ENCODE measurements around the gene LHFPL3. TPM values are rescaled to one million over a fixed set of nuclear protein-coding genes. Genes with fewer than 3 reads are reported as not detected.

The LHFPL3 gene
- total RNA-seq, 1 donor from 2014 or later: not detected

GRCh38 chr7:104838537-104839299 lies 510.3 kb downstream of the LHFPL3 start:
- DNase-seq (ENCODE audit: low spot score): no peak

GRCh38 chr7:104839842-104840241 lies 511.4 kb downstream of the LHFPL3 start:
- no peak for DNase-seq (ENCODE audit: low spot score)

GRCh38 chr7:104841798-104842197 lies 513.4 kb downstream of the LHFPL3 start:
- no peak for DNase-seq (ENCODE audit: low spot score)

GRCh38 chr7:104843198-104843597 lies 514.8 kb downstream of the LHFPL3 start:
- no peak for DNase-seq (ENCODE audit: low spot score)

- no peak for DNase-seq (ENCODE audit: low spot score)
Observed at GRCh38 chr7:104845557-104845956, 517.2 kb downstream of the LHFPL3 start.

DNA sequence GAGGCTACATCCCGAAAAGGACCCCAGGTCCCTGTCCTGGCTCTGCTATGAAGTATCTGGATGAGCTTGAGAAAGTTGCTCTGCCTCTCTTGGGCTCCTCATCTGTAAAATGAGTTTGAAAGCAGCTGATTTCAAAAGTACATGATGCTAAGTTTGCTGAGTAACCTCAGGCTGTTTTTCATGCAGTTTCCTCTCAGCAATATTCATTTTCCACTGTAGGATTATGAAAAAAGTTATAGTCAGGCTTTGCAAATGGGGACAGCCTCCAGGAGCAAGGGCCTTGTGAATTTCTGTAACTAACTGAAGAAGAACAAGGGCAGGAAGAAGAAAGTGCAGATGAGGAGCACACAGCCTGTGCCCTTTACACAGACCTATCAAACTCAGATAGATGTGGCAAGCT lies 518.3 kb downstream of the LHFPL3 start:
- DNase-seq (ENCODE audit: low spot score): no peak

GRCh38 chr7:104848138-104848990 lies 520.0 kb downstream of the LHFPL3 start:
- no peak for DNase-seq (ENCODE audit: low spot score)

- no peak for DNase-seq (ENCODE audit: low spot score)
Observed at GRCh38 chr7:104850374-104850773, 522.0 kb downstream of the LHFPL3 start.

DNA sequence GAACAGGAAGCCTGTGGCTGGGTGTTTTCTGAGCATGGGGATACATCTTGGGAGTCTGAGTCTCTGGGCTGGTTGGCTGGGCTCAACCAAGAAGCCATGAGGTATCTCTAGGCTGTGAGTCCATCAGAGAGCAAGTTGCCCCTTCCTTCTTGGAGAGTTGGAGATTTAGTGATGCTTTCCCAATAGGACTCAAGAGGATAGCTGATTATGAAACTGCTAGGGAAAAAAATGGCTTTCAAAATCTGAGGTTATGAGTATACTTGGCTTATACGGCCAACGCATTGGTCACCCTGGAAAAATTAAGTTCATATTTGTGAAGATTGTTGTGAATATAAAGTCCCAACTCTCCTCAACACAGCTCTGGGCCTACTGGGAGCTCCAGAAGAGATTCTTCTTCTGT lies 522.9 kb downstream of the LHFPL3 start:
- no peak for DNase-seq (ENCODE audit: low spot score)

DNA sequence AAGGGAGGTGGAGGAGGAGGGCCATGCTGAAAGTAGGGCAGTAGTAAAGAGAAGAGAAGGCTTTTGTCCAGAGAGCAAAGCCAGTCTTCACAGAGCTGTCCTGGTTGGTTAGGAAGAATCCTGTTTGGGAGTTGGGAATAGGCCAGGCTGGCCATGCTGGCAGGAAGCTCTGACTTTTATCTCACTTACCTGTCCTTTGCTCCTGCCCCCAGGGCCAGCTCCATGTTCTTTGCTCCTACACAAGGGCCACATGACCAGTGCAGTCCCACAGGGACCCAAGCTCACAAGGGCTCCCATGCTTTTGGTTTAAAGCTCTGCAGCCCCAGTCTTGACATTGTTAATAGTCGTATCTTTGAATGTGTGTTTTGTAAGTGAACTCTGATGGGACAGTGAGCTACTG lies 524.0 kb downstream of the LHFPL3 start:
- no peak for DNase-seq (ENCODE audit: low spot score)

- no peak for DNase-seq (ENCODE audit: low spot score)
Observed at GRCh38 chr7:104855861-104856260, 527.5 kb downstream of the LHFPL3 start.

- DNase-seq (ENCODE audit: low spot score): no peak
Observed at GRCh38 chr7:104857458-104858425, 529.3 kb downstream of the LHFPL3 start.

DNA sequence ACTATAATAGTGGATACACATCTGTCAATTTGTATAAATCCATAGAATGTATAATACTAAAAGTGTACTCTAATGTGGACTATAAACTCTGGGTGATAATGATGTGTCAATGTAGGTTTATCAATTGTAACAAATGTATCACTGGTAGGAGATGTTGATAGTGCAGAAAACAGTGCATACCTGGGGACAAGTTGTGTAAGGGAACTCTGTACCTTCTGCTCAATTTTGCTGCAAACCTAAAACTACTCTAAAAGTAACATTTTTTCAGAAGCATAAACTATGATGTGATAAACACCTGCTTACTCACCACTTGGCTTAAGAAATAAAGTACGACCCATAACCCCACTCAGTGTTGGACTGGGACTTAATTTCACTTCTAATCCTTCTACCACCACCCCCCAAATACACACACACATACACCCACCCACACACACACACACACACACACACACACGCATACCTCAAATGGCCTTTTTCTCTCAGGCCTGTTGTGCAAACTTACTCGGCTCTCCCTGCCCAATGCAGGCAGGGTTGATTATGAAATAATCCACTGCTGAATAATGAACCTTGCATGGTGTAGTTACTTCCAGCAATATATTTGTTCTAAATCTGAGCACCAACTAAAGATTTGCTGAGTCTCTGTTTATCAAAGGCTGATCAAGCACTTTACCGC lies 531.5 kb downstream of the LHFPL3 start:
- no peak for DNase-seq (ENCODE audit: low spot score)

DNA sequence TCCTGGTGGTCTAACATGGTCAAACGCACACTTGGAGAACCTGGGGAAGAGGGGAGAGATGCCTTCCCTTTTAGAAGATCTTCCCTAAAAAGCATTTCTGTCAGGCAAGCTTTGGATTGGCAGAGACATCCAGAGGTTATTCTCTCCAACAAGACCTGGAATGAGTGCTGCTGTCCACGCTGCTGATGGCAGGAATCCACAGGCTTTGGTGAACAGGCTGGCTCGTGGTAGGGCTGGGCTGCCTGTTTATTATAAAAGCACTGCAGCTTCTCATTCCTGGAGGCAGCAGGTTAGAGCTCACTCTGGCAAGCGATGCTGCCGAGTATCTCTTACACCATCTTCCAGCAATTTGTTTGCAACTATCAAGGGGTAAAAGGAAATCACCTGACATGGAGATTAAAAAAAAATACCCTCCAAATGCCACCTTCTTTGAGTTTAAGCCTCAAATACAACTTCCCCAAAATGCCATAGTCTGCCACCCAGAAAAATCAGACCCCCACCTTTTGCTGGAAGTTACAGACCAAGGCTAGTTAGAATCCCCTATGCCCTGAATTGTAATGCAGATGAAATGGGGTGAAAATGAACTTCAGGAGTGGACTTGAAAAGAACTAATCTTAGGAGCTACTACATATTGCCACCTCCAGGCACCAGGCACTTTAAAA lies 533.5 kb downstream of the LHFPL3 start:
- no peak for DNase-seq (ENCODE audit: low spot score)

DNA sequence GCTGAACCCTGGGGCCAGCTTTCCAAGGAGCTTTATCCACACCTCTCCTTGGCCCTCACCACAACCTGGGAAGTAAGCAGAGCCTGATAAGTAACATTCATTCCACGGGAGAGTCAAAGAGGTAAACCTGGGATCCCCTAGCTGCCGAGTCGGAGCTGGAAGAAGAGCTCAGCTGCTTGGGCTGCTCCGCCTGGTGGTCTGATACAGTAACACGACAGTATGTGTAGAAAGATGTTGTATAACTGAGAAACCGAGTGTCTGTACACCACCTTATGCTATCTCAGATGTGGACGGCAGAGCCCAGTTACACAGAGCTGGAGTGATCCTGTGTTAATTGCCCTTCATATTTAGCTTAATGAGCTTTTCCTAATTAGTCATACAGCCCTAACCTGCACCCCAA lies 534.3 kb downstream of the LHFPL3 start:
- DNase-seq (ENCODE audit: low spot score): no peak

GRCh38 chr7:104873401-104873800 lies 545.0 kb downstream of the LHFPL3 start:
- no peak for DNase-seq (ENCODE audit: low spot score)

DNA sequence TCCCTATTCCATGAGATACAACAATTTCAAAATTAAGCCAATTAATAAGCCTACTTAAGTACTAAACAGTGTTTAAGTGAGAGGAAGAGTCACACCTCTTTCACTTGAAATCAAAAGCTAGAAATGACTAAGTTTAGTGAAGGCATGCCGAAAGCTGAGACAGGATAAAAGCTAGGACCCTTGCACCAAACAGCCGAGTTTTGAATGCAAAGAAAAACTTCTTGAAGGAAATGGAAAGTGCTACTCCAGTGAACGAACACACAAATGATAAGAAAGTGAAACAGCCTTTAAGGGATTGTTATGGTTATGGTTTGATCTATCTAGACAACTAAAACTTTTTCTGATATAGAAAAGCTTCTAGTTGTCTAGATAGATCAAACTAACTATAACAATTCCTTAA lies 550.2 kb downstream of the LHFPL3 start:
- no peak for DNase-seq (ENCODE audit: low spot score)

GRCh38 chr7:104883248-104883717 lies 554.9 kb downstream of the LHFPL3 start:
- no peak for DNase-seq (ENCODE audit: low spot score)

DNA sequence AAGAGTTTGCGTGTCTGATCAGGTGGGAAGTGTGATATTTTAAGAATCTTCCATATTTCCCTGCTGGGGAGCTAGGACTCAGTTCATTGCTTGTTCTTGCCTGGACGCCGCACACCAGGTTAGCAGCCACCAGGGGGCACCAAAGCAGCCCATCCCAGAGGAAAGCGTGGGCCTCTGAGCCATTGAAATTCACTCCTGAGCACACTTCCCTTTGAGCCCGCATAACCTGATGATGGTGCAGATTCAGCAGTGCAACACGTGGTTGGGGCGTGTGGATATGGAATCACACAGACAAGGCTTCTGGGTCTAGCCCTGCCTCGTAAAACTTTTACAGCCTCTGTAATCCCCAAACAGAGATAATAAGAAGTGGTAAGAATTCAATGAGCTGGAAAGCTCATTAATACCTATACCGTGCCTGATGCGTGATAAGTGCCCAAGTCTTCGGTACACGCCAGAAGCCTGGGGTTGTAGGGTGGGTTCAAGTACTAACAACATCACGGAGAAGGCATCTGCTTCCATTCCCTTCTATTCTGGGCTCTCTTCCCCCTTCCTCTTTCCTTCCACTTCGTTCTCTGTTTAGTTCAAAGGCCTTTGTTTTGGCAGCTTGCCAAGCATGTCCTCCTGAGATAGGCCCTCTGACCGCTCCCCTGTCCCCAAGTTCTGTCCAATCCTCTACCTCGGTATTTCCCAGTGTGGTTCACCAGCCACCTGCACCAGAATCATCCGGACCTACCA lies 555.5 kb downstream of the LHFPL3 start:
- peak; percentile 94 for DNase-seq (ENCODE audit: low spot score)

Data from mesenteric fat pad (tissue), 1 donor.